ENCODE measurements around the gene ERH.
"Not testable (repeated sequence)": the region's sequence is repeated elsewhere in the genome, so short reads cannot be mapped to it uniquely, and the experiment has no call there.

The ERH gene

DNA sequence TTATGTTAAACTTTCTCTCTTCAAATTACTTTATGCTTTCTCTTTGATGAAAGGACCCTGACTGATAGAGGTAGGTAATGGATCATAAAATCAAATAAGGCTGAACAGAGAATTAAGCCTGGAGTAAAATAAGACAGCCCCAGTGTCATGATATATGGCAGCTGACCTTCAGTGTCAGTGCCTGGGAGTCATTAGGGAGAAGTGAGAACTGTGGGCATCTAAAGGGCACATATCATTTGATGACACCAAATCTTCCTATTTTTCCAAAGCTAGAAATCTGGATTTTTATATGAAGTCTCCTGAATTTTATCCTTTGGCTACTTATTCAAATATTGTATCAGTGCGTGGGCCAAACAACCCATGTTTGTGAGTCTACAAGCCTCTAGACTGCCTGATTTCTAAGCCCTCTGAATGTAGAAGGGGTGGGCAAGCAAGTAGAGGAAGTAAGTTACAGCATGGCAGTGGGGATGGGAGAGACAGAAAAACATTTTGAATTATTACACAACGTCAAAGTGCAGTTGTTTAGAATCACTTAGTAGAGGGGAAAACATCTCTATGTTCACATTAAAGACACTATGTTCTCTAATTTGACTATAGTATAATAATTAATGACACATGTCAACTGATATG lies 10.3 kb upstream of the ERH start:
- H3K4me3 Mint-ChIP-seq, result no peak overlapping the region
- H3K36me3 Mint-ChIP-seq, result peaks cover 10% of the 10 kb centered on the region
- H3K4me1 Mint-ChIP-seq (ENCODE audit: low read depth), result peaks cover 35% of the 10 kb centered on the region
- no peaks in the 10 kb centered on the region for H3K9me3 Mint-ChIP-seq (ENCODE audit: low read depth)
- H3K27ac Mint-ChIP-seq, result no peak overlapping the region
- no peaks in the 10 kb centered on the region for H3K27me3 Mint-ChIP-seq

GRCh38 chr14:69405762-69406161 lies 7.7 kb upstream of the ERH start:
- H3K4me1 Mint-ChIP-seq (ENCODE audit: low read depth), result peaks cover 45% of the 10 kb centered on the region
- H3K27ac Mint-ChIP-seq, result no peak overlapping the region
- no peaks in the 10 kb centered on the region for H3K9me3 Mint-ChIP-seq (ENCODE audit: low read depth)
- no peaks in the 10 kb centered on the region for H3K27me3 Mint-ChIP-seq
- peaks cover 7% of the 10 kb centered on the region for H3K36me3 Mint-ChIP-seq
- no peak overlapping the region for H3K4me3 Mint-ChIP-seq

DNA sequence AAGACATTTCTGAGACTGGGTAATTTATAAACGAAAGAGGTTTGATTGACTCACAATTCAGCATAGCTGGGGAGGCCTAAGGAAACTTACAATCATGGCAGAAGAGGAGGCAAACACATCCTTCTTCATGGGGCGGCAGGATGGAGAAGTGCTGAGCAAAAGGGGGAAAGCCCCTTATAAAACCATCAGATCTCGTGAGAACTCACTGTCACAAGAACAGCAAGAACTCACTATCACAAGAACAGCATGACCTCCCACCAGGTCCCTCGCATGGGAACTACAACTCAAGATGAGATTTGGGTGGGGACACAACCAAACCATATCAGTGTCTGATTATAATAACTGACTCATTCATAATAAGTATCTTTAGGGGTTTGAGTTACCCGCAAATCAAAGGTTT lies 6.8 kb upstream of the ERH start:
- Mint-ChIP-seq H3K4me3 (no peak overlapping the region), H3K27me3 (no peaks in the 10 kb centered on the region), H3K27ac (peak overlapping the region; percentile 46), H3K9me3 (ENCODE audit: low read depth) (no peaks in the 10 kb centered on the region), H3K36me3 (peaks cover 7% of the 10 kb centered on the region), H3K4me1 (ENCODE audit: low read depth) (peaks cover 51% of the 10 kb centered on the region)

DNA sequence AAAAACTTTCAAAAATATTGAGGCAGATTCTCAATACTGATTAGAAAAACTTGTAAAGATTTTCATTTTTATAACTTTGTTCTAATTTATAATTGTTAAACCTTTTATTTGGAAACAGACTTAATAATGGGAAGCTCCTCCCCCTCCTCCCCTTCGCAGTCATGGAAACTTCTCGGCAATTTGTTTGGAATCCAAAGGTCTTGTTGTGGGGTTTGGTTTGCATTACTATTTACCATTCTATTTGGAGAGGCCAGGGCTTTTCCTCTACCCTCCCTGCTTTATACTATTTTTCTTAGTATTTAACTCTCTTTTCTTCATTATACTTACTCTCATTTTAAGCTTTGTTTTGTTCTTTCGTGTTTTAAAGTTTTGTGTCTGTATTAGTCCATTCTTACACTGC lies 6.4 kb upstream of the ERH start:
- no peaks in the 10 kb centered on the region for H3K27me3 Mint-ChIP-seq
- H3K9me3 Mint-ChIP-seq (ENCODE audit: low read depth), result no peaks in the 10 kb centered on the region
- peaks cover 7% of the 10 kb centered on the region for H3K36me3 Mint-ChIP-seq
- peaks cover 55% of the 10 kb centered on the region for H3K4me1 Mint-ChIP-seq (ENCODE audit: low read depth)
- H3K4me3 Mint-ChIP-seq, result no peak overlapping the region
- H3K27ac Mint-ChIP-seq, result peak overlapping the region; percentile 46

DNA sequence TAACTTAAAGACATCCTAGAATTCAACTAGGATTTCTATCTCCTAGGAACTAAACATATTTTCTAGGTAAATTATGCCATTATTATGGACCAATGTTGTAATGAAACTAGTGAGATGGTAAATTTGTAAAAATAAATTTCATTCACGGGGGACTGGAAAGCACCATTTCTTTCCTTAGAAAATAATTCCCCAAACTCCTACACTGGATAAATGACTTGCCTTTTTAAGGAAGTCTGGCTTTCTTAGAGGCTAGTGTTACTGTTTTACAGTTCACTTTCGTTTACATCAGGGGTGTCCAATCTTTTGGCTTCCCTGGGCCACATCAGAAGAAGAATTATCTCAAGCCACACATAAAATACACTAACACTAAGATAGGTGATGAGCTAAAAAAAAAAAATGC lies 3.7 kb upstream of the ERH start:
- H3K9me3 Mint-ChIP-seq (ENCODE audit: low read depth), result no peaks in the 10 kb centered on the region
- peaks cover 7% of the 10 kb centered on the region for H3K36me3 Mint-ChIP-seq
- peaks cover 55% of the 10 kb centered on the region for H3K4me1 Mint-ChIP-seq (ENCODE audit: low read depth)
- no peaks in the 10 kb centered on the region for H3K27me3 Mint-ChIP-seq
- H3K27ac Mint-ChIP-seq, result no peak overlapping the region
- H3K4me3 Mint-ChIP-seq, result no peak overlapping the region

GRCh38 chr14:69400154-69400553 lies 2.1 kb upstream of the ERH start:
- no peaks in the 10 kb centered on the region for H3K9me3 Mint-ChIP-seq (ENCODE audit: low read depth)
- H3K27ac Mint-ChIP-seq, result no peak overlapping the region
- peaks cover 67% of the 10 kb centered on the region for H3K4me1 Mint-ChIP-seq (ENCODE audit: low read depth)

GRCh38 chr14:69399750-69400149 lies 1.7 kb upstream of the ERH start:
- Mint-ChIP-seq H3K4me1 (ENCODE audit: low read depth) (peaks cover 67% of the 10 kb centered on the region), H3K36me3 (peaks cover 9% of the 10 kb centered on the region), H3K27ac (no peak overlapping the region), H3K9me3 (ENCODE audit: low read depth) (no peaks in the 10 kb centered on the region), H3K27me3 (no peaks in the 10 kb centered on the region), H3K4me3 (peak overlapping the region; percentile 98)

More at GRCh38 chr14:69400154-69400553, 2.1 kb upstream of the ERH start:
- Mint-ChIP-seq H3K4me3 (peak overlapping the region; percentile 98), H3K36me3 (peaks cover 10% of the 10 kb centered on the region), H3K27me3 (no peaks in the 10 kb centered on the region)

- peaks cover 65% of the 10 kb centered on the region for H3K4me1 Mint-ChIP-seq (ENCODE audit: low read depth)
- H3K27ac Mint-ChIP-seq, result peak overlapping the region; percentile 100
- no peaks in the 10 kb centered on the region for H3K9me3 Mint-ChIP-seq (ENCODE audit: low read depth)
- no peaks in the 10 kb centered on the region for H3K27me3 Mint-ChIP-seq
- H3K4me3 Mint-ChIP-seq, result peak overlapping the region; percentile 98
- peaks cover 5% of the 10 kb centered on the region for H3K36me3 Mint-ChIP-seq
Observed at GRCh38 chr14:69398818-69399210, 715 bp upstream of the ERH start.

GRCh38 chr14:69395929-69396328 lies 2.2 kb downstream of the ERH start:
- peaks cover 72% of the 10 kb centered on the region for H3K4me1 Mint-ChIP-seq (ENCODE audit: low read depth)
- H3K36me3 Mint-ChIP-seq, result peaks cover 7% of the 10 kb centered on the region
- H3K27me3 Mint-ChIP-seq, result no peaks in the 10 kb centered on the region
- H3K4me3 Mint-ChIP-seq, result peak overlapping the region; percentile 98
- peak overlapping the region; percentile 3 for H3K27ac Mint-ChIP-seq
- no peaks in the 10 kb centered on the region for H3K9me3 Mint-ChIP-seq (ENCODE audit: low read depth)

- no peaks in the 10 kb centered on the region for H3K27me3 Mint-ChIP-seq
- peak overlapping the region; percentile 34 for H3K27ac Mint-ChIP-seq
- peaks cover 11% of the 10 kb centered on the region for H3K36me3 Mint-ChIP-seq
- no peaks in the 10 kb centered on the region for H3K9me3 Mint-ChIP-seq (ENCODE audit: low read depth)
- H3K4me3 Mint-ChIP-seq, result peak overlapping the region; percentile 22
- H3K4me1 Mint-ChIP-seq (ENCODE audit: low read depth), result peaks cover 76% of the 10 kb centered on the region
Observed at GRCh38 chr14:69392481-69392880, 5.6 kb downstream of the ERH start.

DNA sequence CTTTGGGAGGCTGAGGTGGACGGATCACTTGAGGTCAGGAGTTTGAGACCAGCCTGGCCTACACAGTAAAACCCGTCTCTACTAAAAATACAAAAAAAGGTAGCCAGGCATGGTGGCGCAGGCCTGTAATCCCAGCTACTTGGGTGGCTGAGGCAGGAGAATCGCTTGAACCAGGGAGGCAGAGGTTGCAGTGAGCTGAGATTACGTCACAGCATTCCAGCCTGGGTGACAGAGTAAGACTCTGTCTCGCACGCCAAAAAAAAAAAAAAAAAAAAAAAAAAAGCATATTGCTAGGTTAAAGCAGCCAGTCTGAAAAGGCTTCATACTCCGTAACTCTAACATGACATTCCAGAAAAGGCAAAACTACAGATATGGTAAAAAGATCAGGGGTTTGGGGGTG lies 6.7 kb downstream of the ERH start:
- peak overlapping the region; percentile 64 for H3K4me3 Mint-ChIP-seq
- peaks cover 12% of the 10 kb centered on the region for H3K36me3 Mint-ChIP-seq
- peaks cover 75% of the 10 kb centered on the region for H3K4me1 Mint-ChIP-seq (ENCODE audit: low read depth)
- H3K27me3 Mint-ChIP-seq; H3K9me3 Mint-ChIP-seq (ENCODE audit: low read depth); H3K27ac Mint-ChIP-seq: not testable (repeated sequence)

DNA sequence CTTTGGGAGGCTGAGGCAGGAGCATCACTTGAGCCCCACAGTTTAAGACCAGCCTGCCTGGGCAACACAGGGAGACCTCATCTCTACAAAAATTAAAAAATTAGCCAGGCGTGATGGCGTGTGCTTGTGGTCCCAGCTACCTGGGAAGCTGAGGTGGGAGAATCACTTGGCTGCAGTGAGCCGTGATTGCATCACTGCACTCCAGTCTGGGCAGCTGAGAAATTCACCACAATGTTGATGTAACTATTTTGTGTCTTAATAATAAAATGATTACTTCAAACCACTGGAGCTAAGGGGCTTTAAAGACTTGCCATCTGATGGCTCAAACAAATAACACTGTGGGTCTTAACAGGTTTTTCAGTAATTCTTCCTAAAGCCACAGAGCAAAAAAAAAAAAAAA lies 10.8 kb downstream of the ERH start:
- Mint-ChIP-seq H3K36me3 (peaks cover 16% of the 10 kb centered on the region), H3K4me3 (no peak overlapping the region), H3K27me3 (no peaks in the 10 kb centered on the region), H3K4me1 (ENCODE audit: low read depth) (peaks cover 59% of the 10 kb centered on the region), H3K27ac (no peak overlapping the region), H3K9me3 (ENCODE audit: low read depth) (no peaks in the 10 kb centered on the region)

DNA sequence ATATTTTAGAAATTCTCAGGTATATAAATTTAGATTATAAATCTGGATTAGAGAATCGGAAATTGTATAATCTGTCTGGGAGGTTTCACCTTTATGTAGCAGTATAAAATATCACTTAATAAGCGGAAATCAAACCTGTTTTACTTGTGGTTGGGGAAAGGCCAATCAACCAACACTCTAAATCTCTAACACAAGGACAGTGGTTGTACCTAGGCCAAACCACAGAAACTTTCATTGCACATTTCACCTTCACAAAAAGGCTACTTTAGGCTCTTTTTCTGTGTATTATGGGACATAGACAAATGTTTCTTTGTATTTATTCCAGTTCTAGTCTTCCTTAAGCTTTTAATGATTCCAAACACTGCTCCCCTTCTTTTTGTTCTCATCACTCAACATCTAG lies 19.8 kb downstream of the ERH start:
- Mint-ChIP-seq H3K9me3 (ENCODE audit: low read depth) (peaks cover 8% of the 10 kb centered on the region), H3K36me3 (peaks cover 25% of the 10 kb centered on the region), H3K4me1 (ENCODE audit: low read depth) (peaks cover 8% of the 10 kb centered on the region), H3K4me3 (no peak overlapping the region), H3K27ac (no peak overlapping the region), H3K27me3 (no peaks in the 10 kb centered on the region)

- Mint-ChIP-seq H3K27ac (no peak overlapping the region), H3K9me3 (ENCODE audit: low read depth) (peaks cover 8% of the 10 kb centered on the region), H3K4me1 (ENCODE audit: low read depth) (peaks cover 9% of the 10 kb centered on the region), H3K36me3 (peaks cover 25% of the 10 kb centered on the region), H3K27me3 (no peaks in the 10 kb centered on the region), H3K4me3 (no peak overlapping the region)
Observed at GRCh38 chr14:69376439-69376838, 21.7 kb downstream of the ERH start.

- no peak overlapping the region for H3K27ac Mint-ChIP-seq
- H3K9me3 Mint-ChIP-seq (ENCODE audit: low read depth), result peaks cover 8% of the 10 kb centered on the region
- H3K4me1 Mint-ChIP-seq (ENCODE audit: low read depth), result peaks cover 9% of the 10 kb centered on the region
- H3K4me3 Mint-ChIP-seq, result no peak overlapping the region
- peaks cover 25% of the 10 kb centered on the region for H3K36me3 Mint-ChIP-seq
- H3K27me3 Mint-ChIP-seq, result no peaks in the 10 kb centered on the region
Observed at GRCh38 chr14:69375722-69376121, 22.4 kb downstream of the ERH start.

- Mint-ChIP-seq H3K4me3 (no peak overlapping the region), H3K27me3 (no peaks in the 10 kb centered on the region), H3K27ac (no peak overlapping the region), H3K4me1 (ENCODE audit: low read depth) (peaks cover 9% of the 10 kb centered on the region), H3K36me3 (peaks cover 24% of the 10 kb centered on the region), H3K9me3 (ENCODE audit: low read depth) (peaks cover 8% of the 10 kb centered on the region)
Observed at GRCh38 chr14:69375182-69375581, 22.9 kb downstream of the ERH start.

Data from activated naive CD8-positive, alpha-beta T cell (primary cell).